GM19455 (cell line): ENCODE results near the gene GTF3C5.
"Not testable (repeated sequence)": the region's sequence is repeated elsewhere in the genome, so short reads cannot be mapped to it uniquely, and the experiment has no call there.

Experiments used
- ATAC-seq: cut with Tn5 transposase; IDR thresholded peaks from one replicate; pipeline ENCODE4 v1.9.1; 2021; ENCODE audit not compliant: unreplicated experiment

Gene GTF3C5

DNA sequence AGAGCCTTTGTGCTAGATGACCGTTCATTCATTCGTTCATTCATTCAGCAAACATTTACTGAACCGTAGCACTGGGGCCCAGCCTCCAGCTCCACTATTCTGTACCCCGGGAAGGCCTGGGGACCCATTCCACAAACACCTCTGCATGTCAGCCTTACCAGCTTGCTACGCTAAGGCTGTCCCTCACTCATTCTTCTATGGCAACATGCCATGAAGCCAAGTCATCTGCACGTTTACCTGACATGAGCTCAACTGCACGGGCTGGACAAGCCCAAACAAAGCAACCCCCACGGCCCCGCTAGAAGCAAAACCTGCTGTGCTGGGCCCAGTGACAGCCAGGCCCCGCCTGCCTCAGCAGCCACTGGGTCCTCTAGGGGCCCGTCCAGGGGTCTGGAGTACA, 37.0 kb downstream of the GTF3C5 start:
- no peak for ATAC-seq

DNA sequence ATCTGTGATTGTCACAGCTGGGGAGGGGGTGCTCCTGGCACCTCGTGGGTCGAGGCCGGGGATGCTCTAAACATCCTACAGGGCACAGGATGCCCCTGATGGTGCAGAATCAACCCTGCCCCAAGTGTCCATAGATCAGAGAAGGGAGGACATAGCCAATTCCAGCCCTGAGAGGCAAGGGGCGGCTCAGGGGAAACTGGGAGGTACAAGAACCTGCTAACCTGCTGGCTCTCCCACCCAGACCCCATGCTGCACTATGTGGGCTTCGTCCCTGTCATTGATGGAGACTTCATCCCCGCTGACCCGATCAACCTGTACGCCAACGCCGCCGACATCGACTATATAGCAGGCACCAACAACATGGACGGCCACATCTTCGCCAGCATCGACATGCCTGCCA, 37.6 kb downstream of the GTF3C5 start:
- not testable (repeated sequence) for ATAC-seq

DNA sequence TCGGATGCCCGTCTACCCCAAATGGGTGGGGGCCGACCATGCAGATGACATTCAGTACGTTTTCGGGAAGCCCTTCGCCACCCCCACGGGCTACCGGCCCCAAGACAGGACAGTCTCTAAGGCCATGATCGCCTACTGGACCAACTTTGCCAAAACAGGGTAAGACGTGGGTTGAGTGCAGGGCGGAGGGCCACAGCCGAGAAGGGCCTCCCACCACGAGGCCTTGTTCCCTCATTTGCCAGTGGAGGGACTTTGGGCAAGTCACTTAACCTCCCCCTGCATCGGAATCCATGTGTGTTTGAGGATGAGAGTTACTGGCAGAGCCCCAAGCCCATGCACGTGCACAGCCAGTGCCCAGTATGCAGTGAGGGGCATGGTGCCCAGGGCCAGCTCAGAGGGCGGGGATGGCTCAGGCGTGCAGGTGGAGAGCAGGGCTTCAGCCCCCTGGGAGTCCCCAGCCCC, 39.7 kb downstream of the GTF3C5 start:
- not testable (repeated sequence) for ATAC-seq

DNA sequence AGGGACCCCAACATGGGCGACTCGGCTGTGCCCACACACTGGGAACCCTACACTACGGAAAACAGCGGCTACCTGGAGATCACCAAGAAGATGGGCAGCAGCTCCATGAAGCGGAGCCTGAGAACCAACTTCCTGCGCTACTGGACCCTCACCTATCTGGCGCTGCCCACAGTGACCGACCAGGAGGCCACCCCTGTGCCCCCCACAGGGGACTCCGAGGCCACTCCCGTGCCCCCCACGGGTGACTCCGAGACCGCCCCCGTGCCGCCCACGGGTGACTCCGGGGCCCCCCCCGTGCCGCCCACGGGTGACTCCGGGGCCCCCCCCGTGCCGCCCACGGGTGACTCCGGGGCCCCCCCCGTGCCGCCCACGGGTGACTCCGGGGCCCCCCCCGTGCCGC, 40.2 kb downstream of the GTF3C5 start:
- ATAC-seq, result not testable (repeated sequence)

DNA sequence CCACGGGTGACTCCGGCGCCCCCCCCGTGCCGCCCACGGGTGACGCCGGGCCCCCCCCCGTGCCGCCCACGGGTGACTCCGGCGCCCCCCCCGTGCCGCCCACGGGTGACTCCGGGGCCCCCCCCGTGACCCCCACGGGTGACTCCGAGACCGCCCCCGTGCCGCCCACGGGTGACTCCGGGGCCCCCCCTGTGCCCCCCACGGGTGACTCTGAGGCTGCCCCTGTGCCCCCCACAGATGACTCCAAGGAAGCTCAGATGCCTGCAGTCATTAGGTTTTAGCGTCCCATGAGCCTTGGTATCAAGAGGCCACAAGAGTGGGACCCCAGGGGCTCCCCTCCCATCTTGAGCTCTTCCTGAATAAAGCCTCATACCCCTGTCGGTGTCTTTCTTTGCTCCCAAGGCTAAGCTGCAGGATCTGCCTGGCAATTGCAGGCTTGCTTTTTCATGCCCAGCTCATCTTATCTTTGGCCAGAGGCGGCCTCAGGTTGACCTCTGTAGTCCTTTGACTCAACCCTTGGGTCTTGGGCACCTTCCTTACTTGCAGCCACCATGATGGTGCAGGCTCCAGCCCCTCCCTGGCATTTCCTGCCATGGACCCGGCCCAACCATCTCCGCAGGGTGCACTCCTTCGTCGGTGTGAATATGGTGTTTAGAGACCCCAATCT, 40.8 kb downstream of the GTF3C5 start:
- no peak for ATAC-seq

DNA sequence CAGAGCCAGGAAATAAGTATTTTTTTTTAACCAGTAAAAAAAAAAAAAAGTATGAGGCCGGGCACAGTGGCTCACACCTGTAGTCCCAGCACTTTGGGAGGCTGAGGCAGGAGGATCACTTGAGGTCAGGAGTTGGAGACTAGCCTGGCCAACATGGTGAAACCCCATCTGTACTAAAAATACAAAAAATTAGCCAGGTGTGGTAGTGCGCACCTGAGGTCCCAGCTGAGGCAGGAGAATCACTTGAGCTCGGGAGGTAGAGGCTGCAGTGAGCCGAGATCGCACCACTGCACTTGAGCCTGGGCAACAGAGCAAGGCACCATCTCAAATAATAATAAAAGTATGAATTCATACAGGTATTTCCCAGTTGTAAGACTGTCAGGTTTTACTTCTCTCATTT, 41.4 kb downstream of the GTF3C5 start:
- ATAC-seq, result not testable (repeated sequence)

DNA sequence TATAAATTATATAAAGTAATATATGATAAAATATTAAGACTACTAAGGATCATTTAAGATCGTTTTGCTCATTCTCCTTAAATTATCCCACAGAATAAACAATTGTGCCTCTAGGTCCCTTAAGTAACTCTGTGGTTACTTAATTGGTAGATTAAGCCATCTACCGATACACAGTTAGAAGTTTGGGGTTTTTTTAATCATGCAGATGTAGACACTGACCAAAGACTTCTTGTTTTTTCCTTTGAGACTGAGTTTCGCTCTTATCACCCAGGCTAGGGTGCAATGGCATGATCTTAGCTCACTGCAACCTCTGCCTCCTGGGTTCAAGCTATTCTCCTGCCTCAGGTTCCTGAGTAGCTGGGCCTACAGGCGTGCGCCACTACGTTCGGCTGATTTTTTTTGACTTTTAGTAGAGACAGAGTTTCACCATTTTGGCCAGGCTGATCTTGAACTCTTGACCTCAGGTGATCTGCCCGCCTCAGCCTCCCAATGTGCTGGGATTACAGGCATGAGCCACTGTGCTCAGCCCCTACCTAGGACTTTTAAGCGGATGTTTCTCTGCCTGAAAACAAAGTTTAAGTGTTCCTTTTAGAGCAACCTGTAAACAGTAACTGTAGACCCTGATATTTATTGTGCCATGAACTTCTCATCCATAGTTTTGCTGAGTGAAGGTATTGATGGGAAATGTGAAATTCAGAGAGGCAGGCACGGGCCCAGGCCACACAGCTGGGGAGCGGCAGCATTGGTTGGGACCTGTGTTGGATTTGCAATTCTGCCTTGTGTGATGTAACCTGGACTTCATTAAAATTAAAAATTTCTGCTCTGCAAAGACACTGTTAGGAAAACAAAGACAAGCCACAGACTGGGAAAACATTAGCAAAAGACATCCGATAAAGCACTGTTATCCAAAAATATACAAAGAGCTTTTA, 42.6 kb downstream of the GTF3C5 start:
- no peak for ATAC-seq

DNA sequence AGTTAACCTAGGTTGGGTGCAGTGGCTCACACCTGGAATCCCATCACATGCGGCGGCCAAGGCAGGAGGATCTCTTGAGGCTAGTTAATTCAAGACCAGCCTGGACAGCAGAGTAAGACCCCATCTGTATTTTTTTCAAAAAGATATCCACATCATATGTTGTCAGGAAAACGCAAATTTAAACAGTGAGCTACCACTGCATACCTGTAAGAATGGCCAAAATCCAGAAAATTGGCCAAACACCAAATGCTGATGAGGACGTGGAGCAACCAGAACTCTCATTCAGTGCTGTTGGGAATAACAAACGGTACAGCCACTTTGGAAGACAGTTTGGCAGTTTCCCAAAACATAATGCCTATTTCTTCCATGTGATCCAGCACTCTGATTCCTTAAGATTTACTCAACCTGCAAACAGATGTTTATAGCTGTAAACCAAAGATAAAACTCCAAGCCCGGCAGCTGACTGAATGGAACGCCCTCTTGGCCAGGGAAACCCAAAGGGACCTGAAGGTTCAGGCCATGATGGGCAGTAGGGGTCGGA, 43.4 kb downstream of the GTF3C5 start:
- ATAC-seq, result no peak

DNA sequence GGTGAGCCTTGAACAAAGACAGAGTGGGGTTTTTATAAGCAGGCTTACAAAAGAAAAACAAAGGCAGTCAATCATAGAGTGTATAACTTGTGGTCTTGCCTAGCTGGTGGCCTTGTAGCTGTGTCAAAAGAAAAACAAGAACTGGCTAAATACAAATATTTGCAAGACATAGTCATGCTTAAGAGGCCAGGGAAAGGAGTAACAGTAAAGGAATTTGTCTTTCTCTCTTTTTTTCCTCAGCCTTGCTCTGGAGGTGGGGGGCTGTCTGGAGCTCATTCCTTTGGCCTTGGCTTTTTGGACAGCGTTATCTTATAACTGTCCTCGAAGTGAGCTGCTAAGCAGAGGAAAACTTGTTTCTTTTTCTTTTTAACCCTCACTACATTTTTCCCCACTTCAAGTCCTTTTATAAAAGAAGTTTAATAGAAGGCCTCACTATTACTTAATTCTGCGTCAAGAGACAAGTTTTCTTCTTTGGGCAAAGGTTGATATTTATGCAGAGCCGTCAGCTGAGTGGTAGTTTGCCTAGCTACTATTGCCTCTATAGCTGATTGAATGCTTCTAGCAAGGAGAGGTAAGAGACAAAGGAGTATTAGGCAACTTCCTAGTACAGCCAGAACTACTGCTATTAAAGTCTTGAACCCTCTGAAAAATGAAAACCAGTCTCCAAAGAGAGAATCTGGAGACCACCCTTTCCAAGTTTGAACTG, 45.3 kb downstream of the GTF3C5 start:
- ATAC-seq, result no peak

DNA sequence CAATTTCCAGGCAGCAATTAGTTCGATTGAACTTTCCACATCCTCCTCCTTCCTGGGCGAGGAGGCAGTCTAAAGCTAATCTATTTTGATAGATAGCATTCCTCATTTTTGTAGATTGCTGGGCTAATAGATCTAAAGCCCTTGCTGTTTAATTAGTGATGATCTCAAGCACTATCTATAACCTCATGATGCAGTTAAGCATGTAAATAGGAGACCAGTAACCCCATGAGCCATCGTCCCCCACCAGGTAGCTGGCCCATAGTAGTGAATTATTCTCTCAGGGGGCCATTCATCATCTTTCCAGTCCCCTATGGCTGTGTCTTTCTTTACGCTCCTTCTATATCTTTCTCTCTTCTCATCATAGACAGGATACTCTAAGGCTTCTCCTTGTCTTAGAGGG, 45.9 kb downstream of the GTF3C5 start:
- no peak for ATAC-seq

DNA sequence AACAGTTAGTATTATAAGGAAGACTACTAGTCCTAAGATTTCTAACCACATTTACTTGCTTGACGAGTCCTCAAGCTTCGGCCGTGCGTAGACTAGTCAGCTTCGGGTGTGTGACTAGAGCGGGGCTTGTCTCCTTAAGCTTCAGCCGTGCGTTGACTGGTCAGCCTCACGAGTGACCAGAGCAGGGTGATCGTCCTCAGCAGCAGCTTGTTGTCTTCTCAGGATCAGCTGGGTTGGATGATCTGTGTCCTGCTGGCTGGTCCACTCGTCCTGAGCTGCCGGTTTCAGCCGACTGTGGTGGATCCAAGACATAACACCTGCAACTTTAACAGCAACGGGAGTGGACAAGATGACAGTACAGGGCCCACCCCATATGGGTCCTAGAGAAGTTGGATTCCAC, 47.7 kb downstream of the GTF3C5 start:
- no peak for ATAC-seq

DNA sequence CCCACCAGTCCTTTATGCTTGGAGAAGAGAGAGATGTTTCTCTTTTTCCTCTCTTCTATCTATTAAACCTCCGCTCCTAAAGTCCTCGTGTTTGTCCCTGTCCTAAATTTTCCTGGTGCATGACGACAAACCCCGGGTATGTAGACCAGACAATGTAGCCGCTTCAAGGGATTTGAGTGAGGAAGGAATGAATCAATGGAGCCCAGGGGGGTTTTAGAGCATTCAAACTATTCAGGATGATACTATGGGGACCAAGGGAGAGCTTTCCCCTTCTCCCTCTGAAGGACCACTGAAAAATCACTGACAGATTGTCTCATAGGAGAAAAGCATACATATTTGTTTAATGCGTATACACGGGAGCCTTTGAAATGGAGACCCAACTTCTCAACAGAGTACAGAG, 49.4 kb downstream of the GTF3C5 start:
- no peak for ATAC-seq

DNA sequence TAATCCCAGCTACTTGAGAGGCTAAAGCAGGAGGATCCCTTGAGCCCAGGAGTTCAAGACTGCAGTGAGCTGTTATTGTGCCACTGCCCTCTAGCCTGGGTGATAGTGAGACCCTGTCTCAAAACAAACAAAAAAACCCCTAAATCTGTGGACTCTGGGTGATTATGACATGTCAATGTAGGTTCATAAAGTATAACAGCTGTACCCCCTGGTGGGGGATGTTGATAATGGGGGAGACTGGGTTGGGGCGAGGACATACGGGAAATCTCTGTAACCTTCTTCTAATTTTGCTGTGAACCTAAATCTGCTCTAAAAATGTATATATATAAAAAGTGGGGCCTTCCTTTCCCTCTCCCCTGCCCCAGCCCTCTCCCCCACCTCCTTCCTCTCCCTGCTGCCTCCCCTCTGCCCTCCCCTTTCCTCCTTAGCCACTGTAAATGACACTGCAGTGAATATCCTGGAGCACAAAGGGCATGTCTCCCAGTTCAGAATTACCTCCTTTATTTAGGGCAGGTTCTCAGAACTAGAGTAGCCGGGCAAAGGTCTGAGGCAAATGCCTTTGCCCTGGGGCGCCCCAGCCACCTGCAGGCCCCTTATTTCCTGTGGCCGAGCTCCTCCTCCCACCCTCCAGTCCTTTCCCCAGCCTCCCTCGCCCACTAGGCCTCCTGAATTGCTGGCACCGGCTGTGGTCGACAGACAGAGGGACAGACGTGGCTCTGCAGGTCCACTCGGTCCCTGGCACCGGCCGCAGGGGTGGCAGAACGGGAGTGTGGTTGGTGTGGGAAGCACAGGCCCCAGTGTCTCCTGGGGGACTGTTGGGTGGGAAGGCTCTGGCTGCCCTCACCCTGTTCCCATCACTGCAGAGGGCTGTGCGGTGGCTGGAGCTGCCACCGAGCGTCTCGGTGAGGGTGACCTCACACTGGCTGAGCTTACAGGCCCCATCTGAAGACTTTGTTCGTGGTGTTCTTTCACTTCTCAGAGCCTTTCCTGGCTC, 50.3 kb downstream of the GTF3C5 start:
- ATAC-seq, result not testable (repeated sequence)

DNA sequence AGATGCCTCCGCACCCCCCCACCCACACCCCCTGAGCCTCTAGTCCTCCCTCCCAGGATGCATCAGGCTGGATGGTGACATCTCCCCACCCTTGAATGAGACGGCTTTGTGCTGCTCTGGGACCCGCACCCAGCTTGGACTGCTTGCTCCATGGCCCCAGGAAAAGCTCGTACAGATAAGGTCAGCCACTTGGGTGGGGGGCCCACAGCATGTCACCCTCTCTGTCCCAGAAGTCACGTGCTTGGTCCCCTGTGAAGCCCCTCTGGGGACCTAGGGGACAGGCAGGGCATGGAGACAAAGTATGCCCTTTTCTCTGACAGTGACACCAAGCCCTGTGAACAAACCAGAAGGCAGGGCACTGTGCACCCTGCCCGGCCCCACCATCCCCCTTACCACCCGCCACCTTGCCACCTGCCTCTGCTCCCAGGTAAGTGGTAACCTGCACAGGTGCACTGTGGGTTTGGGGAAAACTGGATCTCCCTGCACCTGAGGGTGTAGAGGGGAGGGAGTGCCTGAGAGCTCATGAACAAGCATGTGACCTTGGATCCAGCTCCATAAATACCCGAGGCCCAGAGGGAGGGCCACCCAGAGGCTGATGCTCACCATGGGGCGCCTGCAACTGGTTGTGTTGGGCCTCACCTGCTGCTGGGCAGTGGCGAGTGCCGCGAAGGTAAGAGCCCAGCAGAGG, 51.3 kb downstream of the GTF3C5 start:
- not testable (repeated sequence) for ATAC-seq

DNA sequence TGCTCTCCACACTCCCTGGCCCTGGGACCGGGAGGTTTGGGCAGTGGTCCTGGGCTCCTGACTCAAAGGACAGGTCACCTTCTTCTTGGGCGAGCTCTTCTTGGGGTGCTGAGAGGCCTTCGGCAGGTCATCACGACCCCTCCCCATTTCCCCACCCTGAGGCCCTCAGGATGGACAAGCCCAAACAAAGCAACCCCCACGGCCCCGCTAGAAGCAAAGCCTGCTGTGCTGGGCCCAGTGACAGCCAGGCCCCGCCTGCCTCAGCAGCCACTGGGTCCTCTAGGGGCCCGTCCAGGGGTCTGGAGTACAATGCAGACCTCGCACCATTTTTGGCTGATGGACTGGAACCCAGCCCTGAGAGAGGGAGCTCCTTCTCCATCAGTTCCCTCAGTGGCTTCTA, 52.9 kb downstream of the GTF3C5 start:
- not testable (repeated sequence) for ATAC-seq

DNA sequence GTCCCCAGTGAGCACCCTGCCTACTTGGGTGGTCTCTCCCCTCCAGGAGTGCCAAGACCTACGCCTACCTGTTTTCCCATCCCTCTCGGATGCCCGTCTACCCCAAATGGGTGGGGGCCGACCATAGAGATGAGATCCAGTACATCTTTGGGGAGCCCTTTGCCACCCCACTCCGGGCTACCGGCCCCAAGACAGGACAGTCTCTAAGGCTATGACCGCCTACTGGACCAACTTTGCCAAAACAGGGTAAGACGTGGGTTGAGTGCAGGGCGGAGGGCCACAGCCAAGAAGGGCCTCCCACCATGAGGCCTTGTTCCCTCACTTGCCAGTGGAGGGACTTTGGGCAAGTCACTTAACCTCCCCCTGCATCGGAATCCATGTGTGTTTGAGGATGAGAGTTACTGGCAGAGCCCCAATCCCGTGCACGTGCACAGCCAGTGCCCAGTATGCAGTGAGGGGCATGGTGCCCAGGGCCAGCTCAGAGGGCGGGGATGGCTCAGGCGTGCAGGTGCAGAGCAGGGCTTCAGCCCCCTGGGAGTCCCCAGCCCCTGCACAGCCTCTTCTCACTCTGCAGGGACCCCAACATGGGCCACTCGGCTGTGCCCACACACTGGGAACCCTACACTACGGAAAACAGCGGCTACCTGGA, 55.5 kb downstream of the GTF3C5 start:
- ATAC-seq, result not testable (repeated sequence)

DNA sequence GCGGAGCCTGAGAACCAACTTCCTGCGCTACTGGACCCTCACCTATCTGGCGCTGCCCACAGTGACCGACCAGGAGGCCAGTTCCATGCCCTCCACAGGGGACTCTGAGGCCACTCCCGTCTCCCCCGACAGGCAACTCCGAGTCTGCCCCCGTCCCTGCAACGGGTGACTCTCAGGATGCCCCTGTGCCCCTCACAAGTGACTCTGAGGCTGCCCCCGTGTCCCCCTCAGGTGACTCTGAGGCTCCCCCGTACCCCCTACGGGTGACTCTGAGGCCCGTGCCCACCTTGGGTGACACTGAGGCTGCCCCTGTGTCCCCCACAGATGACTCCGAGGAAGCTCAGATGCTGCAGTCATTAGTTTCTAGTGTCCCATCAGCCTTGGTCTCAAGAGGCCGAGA, 56.1 kb downstream of the GTF3C5 start:
- ATAC-seq, result no peak

DNA sequence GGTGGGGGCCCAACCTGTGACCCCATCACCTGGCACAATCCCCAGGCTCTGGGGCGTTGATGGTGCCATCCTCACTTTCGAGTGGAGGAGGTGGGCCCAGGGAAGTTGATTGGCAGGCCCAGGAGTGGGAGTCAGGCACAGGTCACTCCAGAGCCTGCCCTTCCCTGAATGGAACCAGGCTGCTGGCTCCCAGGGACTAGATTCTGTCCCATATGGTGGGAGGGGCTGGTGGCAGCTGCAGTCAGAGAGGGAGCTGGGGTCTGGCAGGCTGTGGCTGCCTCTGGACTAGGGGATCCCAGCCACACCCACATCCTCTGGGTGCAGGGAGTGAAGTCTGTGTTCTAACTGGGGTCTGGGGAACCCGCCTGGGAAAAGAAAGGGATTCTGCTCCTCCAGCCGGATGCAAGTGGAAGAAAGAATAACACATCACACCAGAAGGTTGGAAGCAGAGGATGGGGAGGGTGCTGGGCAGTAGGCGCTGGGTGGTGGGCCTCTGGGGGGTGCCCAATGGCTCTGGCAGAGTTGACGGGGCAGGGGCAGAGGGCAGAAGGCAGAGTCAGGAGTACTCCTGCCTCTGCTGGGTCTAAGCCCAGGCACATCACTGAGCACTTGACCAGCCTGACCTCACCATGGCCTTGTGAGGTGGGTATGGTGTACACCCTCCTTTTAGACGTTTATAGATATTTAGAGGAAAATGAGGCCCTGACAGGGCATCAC, 56.8 kb downstream of the GTF3C5 start:
- ATAC-seq, result no peak
